DOHH2 (cell line): ENCODE measurements around the gene TIPARP.

Source experiments
- H3F3A ChIP-seq: fragments of 200-600 bp; sonication (generic), shearing (Covaris generic); 2 replicates; pipeline ENCODE4 v1.6.0; 2016; ENCODE audit warnings: antibody characterized with exemption, mild to moderate bottlenecking; ENCODE audit not compliant: control insufficient read depth, insufficient read depth
- H3K27ac ChIP-seq: fragments of 200-600 bp; sonication (generic); 2 replicates; pipeline ENCODE4 v1.5.1; 2014; ENCODE audit warnings: low read depth, mild to moderate bottlenecking, low read length, moderate library complexity
- H3K27me3 ChIP-seq: fragments of 200-600 bp; sonication (generic); 2 replicates; pipeline ENCODE4 v1.6.1; 2014; ENCODE audit warnings: mild to moderate bottlenecking, low read length, mixed read lengths; ENCODE audit not compliant: control insufficient read depth
- H3K36me3 ChIP-seq: fragments of 200-600 bp; sonication (generic); 2 replicates; pipeline ENCODE4 v1.6.1; 2014; ENCODE audit warnings: mild to moderate bottlenecking, low read length, moderate library complexity, mixed read lengths; ENCODE audit not compliant: control insufficient read depth
- H3K4me1 ChIP-seq: fragments of 200-600 bp; sonication (generic); 2 replicates; pipeline ENCODE4 v1.6.1; 2014; ENCODE audit warnings: mild to moderate bottlenecking, low read length, mixed read lengths; ENCODE audit not compliant: control insufficient read depth
- H3K4me2 ChIP-seq: fragments of 200-600 bp; sonication (generic); 2 replicates; pipeline ENCODE4 v1.6.0; 2014; ENCODE audit warnings: mild to moderate bottlenecking, low read length, moderate library complexity
- H3K4me3 ChIP-seq: fragments of 200-600 bp; sonication (generic); 2 replicates; pipeline ENCODE4 v1.5.1; 2014; ENCODE audit warnings: mild to moderate bottlenecking, low read length, mixed read lengths
- H3K79me2 ChIP-seq: fragments of 200-600 bp; sonication (generic); 2 replicates; pipeline ENCODE4 v1.6.1; 2014; ENCODE audit warnings: mild to moderate bottlenecking, low read length, mixed read lengths; ENCODE audit not compliant: control insufficient read depth
- H3K9me2 ChIP-seq: fragments of 200-600 bp; sonication (generic); replicated peaks from 2 replicates; pipeline ENCODE4 v1.6.1; 2014; ENCODE audit warnings: mild to moderate bottlenecking, low read length, mixed read lengths; ENCODE audit not compliant: control insufficient read depth
- H3K9me3 ChIP-seq: fragments of 200-600 bp; sonication (generic); 2 replicates; pipeline ENCODE4 v1.6.1; 2014; ENCODE audit warnings: antibody characterized with exemption, low read length, mixed read lengths; ENCODE audit not compliant: control insufficient read depth, insufficient read depth
- H4K20me1 ChIP-seq: fragments of 200-600 bp; sonication (generic); 2 replicates; pipeline ENCODE4 v1.6.0; 2014; ENCODE audit warnings: low read depth, mild to moderate bottlenecking, antibody characterized with exemption, low read length, moderate library complexity; ENCODE audit not compliant: control insufficient read depth, insufficient read depth
- CTCF ChIP-seq: fragments of 200-600 bp; sonication (generic); IDR thresholded peaks from one replicate; pipeline ENCODE4 v1.5.1; 2014; ENCODE audit warnings: antibody characterized with exemption, mild to moderate bottlenecking, low read depth, low read length; ENCODE audit not compliant: poor library complexity, severe bottlenecking
- EZH2phosphoT487 ChIP-seq: fragments of 200-600 bp; sonication (generic); IDR thresholded peaks from 2 replicates; pipeline ENCODE4 v1.6.1; 2017; ENCODE audit warnings: borderline replicate concordance, mild to moderate bottlenecking, antibody characterized with exemption, low read length, moderate library complexity, mixed read lengths

Gene TIPARP

DNA sequence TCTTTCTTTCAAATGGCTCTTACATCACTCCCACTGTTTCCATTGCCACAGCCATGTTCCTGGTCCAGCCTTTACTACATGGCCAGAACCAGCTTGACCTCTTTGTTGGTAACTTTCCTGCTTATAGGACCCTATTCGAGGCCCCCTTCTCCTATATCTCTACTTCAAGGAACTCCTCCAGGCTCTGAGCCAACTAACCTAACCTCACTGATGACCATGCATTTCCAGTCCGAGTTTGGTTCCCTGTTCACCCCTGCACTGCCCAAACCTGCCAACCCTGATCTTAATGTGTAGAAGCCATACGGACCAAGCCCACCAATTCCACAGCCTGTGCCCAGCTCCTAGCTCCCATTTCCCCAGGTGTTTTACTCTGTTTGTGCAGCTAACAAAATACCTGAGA, 38.4 kb upstream of the TIPARP start:
- Histone ChIP-seq H3K27me3 (no peaks in the 10 kb centered on the region), H3K27ac (no peak overlapping the region), H3K9me3 (no peaks in the 10 kb centered on the region), H3F3A (no peaks in the 10 kb centered on the region), H3K4me2 (no peak overlapping the region), H4K20me1 (no peaks in the 10 kb centered on the region), H3K4me1 (peaks cover 11% of the 10 kb centered on the region), H3K79me2 (no peaks in the 10 kb centered on the region), H3K4me3 (no peak overlapping the region), H3K9me2 (no peaks in the 10 kb centered on the region), H3K36me3 (no peaks in the 10 kb centered on the region)
- TF ChIP-seq EZH2phosphoT487 (no peak), CTCF (no peak)

GRCh38 chr3:156637480-156638022, 36.8 kb upstream of the TIPARP start:
- no peak overlapping the region for H3K4me2 ChIP-seq
- H3F3A ChIP-seq = no peaks in the 10 kb centered on the region
- H3K27me3 ChIP-seq = no peaks in the 10 kb centered on the region
- H3K9me3 ChIP-seq = no peaks in the 10 kb centered on the region
- H3K4me1 ChIP-seq = peaks cover 11% of the 10 kb centered on the region
- H4K20me1 ChIP-seq = no peaks in the 10 kb centered on the region
- H3K79me2 ChIP-seq = no peaks in the 10 kb centered on the region
- no peak overlapping the region for H3K4me3 ChIP-seq
- no peaks in the 10 kb centered on the region for H3K9me2 ChIP-seq
- no peak overlapping the region for H3K27ac ChIP-seq
- TF ChIP-seq EZH2phosphoT487 (no peak), CTCF (no peak)
- H3K36me3 ChIP-seq = no peaks in the 10 kb centered on the region

- no peaks in the 10 kb centered on the region for H3K27me3 ChIP-seq
- peaks cover 18% of the 10 kb centered on the region for H3K4me1 ChIP-seq
- H3K27ac ChIP-seq = no peak overlapping the region
- no peak overlapping the region for H3K4me3 ChIP-seq
- no peaks in the 10 kb centered on the region for H3K9me2 ChIP-seq
- TF ChIP-seq EZH2phosphoT487 = no peak
- no peak for TF ChIP-seq CTCF
- H3K79me2 ChIP-seq = no peaks in the 10 kb centered on the region
- no peaks in the 10 kb centered on the region for H4K20me1 ChIP-seq
- no peaks in the 10 kb centered on the region for H3K9me3 ChIP-seq
- H3F3A ChIP-seq = no peaks in the 10 kb centered on the region
- no peak overlapping the region for H3K4me2 ChIP-seq
- no peaks in the 10 kb centered on the region for H3K36me3 ChIP-seq
These were observed 36.1 kb upstream of the TIPARP start for GRCh38 chr3:156638271-156638670.
